HG03025 (cell line): ENCODE data around the gene PRAC2.

ENCODE experiments used
- ATAC-seq: cut with Tn5 transposase; IDR thresholded peaks from one replicate; pipeline ENCODE4 v1.9.1; 2021; ENCODE audit warnings: mild to moderate bottlenecking, moderate library complexity; ENCODE audit not compliant: unreplicated experiment, low FRiP score

PRAC2 gene

DNA sequence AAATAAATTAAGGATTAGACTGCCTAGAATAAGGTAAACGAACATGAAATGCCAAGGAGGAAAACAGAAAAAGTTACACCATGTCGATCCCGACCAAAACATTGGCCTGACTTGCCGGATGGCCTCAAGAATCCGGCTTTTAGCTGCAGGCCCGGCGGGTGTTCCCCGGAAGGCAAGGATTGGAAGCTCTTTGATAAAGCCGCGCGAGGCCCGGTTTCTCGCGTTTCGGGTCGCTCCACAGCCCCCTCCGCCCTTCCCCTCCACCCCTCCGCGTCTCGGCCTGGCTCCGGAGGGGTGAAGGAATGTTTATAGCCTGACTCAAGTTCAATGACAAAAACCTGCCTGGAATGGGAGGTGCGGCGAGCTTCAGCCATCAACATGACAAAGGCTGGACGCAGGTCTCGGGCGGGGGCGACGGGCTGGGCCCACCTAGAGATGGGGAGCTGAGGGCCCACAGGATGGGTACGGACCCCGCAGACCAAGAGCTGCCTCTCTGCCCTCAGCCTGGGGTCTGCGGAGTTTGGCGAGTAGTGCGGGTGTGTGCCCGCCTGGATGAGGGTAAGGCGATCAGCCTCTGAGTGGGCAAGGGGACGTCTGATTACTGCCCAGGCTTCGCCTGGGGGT lies 3.2 kb upstream of the PRAC2 start:
- no peak for ATAC-seq

DNA sequence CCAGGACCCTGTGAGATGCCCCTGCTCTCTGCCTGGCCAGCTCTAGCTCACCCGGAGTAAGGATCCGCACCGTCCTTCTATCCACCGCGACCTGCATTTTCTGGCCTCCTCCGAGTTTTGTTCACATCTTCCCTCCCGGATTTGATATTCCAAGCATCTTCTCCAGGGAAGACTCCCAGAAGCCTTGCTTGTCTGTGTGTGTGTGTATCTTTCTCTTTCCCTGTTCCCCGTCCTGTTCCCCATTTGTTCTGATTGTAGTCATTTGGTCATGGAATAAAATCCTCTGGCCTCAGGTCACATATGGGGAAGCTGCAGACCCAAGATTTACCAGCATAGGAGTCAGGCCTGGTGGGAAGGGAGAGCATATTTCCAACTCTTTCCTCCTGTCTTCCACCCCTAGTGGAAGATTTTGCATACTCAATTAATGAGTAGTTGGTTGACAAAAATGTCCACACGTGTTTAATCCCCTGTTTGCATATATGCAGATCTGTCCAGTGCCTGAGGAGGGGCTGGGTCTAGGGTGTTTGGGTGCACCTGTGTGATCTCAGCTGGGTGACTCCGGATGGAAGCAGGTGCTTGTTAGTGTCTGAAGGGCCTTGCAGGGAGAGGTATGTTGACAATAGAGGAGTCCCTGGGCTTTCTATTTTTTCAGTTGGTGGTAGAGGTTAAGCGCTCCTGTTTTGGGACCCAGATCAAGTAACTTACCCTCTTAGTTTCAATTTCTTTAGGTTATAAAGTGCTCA lies 2.5 kb upstream of the PRAC2 start:
- no peak for ATAC-seq

DNA sequence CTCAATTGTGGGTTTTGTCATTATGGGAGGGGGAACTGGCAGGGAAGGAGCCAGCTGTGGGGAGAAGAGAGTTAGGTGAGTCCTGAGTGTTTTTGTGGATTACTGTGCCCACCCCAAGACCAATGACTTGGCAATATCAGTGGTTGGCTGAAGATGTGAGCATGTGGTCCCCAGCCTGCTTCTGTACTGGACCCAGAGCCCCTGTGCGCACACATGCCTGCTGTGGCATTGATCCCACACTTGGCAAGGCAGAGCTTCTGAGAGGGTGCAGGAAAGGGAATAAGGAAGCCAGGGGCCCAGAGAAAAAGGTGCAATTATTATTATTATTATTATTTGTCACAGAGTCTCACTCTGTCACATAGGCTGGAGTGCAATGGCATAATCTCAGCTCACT lies 2.0 kb upstream of the PRAC2 start:
- no peak for ATAC-seq

DNA sequence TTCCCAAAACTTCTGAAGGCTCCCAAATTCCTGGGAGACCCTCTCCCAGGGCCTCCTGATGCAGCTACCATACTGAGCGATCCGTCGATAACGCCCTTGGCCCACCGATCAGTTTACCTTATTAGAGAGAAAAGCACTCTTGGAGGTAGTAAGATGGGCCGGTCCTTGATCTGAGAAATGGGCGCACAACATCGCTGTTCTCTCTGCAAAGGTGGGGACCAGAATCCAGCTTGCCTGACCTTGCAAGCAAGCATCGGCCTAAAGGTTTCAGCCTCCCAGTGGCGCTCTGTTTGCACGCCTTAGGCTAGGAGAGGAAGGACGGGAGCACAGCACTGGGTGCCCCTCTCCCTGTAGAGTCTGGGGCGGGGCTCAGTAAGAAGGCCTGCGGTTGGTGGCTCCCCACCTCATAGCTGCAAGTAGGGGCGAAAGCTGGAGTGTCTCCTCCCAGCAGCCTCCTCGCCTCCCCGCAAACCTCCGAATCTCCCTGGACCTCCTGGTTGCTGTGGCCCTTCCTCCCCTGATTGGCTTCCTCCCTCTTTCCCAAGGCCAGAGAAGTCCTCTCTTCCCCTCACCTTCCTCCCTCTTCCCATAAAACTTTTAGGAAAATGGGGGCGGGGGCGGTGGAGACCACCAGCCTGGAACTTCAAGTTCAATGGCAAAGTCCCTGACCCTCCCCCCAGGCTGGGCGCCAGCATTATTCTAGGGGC lies 631 bp upstream of the PRAC2 start, which contains the start of gene PRAC1:
Gene PRAC1, minus strand, starts transcription at position 318 of the 707 bp plus-strand sequence. Its CDS starts 126 bp downstream, at position 192.
- ATAC-seq, result no peak

DNA sequence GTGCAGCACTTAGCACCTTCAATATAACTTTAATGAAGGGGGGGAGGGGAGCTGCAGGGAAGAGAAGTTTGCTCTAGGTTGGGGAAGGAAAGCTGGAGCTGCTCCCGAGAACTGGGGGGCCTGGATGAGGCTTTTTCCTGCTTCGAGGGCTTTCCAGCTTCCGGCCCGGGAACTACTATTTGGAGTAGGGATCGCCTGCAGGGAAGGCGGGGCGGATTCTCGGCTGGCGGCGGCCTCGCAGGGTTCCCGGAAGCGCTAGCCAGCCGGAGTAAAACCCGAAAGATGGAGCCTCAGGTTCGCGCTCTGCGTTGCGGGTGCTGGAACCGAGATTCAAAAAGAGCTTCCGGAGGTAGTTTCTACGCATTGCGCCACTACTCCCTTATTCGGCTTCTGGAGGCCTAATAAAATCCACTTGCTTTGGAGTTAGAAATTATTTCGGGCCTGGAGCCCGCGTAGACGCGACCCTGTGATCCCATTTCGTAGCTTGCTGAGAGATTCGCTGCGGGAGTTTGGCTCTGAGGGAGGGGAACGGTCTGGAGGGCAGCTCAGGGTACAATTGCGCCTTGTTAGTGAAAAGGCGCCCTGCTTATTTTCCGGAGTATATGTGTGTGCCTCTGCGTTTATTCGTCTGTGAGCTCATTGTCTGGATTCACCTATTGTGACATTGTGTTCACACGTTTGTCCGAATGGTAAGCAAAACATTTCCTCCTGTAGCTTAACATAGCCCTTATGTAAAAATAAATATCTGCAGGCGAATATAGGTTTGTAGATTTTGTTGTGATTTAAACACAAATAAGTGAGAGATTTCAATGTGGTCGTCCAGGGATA lies 652 bp downstream of the PRAC2 start:
- no peak for ATAC-seq

DNA sequence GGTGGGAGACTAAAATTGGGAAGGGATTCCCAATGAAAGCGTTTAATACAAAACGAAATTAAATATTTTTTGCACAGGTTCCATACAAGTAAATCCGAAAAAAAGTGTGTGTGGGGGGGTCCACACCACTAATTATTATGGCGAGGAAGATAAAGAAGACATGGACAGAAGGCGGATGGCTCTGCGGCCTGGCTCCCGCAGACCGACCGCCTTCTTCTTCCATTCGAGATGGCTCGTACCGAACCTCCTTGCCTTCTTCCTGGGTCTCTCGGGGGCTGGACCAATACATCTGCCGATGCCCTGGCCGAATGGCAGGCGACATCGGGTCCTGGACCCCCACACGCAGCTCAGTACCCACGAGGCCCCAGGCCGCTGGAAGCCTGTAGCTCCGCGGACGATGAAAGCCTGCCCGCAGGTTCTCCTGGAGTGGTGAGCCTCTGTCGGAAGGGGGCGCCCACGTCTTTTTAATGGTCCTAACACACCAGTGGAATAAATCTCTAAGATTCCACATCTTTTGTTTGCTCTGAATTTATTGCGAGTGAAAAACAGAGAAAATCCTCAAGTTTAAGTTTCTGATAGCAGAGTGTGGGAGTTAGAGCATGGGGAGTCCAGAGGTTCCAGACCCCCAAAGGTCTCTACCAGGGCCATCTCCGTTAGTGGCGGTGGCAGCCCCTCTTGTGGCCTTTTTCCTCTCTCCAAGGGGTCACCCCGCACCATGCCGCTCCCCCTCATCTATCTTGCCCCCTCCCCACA lies 1.4 kb downstream of the PRAC2 start:
- ATAC-seq, result no peak

DNA sequence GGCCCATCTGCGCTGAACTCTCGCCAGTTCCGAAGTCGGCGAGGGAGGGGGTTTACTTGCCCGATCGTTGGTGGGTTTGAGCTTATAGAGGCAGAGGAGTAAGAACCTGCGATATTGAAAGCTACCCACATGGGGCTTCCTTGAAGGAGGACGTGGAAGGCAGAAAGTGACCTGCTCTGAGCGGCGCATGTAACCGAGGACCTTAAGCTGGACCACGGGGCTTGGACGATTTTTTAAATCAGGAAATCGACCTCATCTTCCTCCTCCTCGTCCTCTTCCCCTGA lies 2.0 kb downstream of the PRAC2 start:
- ATAC-seq, result no peak

DNA sequence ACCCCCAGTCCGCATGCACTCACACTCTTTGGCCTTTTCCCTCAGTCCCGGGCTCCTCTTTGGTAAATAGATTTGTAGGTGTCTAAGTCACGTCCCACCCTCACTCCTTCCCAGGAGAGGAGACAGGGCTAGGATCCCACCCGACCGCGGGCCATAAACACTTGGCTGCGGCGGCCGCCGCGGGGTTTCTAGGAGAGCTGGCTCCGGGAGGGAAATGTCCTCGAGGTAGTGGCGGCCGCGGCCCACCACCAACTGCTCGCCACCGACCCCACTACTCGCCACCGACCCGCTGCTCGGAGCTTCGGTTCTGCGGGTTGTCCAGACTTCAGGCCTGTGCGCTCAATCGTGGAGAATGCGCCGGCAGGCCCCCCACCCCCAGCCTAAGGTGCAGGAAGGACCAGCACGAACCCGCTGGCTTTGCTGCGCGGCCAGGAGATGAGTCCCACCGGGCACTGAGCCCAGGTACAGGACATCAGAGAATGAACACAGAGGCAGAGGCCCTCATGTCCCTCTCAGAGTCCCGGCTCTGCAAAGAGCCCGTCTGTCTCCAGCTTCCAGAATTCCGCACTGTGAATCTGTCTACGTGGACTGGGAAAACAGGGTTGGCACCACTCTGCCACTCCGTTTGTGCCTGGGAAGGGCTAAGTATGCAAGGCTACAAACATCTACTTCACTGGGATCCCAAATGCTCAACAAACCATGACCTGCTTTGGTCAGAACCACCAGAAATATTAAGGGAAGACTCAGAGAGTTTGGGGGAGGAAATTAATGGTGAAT lies 2.5 kb downstream of the PRAC2 start:
- ATAC-seq, result no peak

DNA sequence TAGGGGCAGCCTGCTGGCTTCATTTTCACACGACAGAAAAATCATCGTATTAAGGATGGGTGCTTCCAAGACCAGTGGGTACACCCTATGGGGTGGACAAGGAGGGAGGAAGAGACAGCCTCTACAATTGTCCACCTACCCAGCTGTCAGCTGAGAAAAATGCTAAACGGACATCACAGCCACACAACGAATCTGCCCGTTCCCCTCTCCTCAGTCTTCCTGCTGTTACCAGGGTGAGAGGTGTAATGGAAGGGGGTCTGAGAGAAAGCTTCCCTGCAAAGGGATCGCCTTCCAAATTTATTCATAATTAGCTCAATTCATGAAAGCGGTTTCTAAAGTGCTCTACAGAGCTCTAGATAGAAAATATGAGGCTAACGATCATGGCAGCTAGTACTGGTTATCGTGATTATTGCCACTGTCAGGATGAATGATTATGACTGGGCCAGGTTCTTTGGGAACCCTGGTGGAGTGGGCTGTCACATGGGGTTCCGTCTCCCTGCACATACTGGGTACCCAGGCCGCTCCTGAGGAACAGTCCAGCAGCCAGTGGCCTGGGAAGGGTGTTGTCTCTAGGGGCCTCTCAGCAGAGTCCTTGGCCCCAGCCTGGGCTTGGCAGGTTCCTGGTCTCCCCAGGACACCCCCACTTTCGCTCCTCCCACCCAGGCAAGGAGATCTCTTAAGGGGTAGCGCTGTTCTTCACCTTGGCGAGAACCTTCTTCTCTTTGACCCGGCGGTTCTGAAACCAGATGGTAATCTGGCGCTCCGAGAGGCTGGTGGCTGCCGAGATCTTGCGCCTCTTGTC lies 3.3 kb downstream of the PRAC2 start:
- no peak for ATAC-seq

DNA sequence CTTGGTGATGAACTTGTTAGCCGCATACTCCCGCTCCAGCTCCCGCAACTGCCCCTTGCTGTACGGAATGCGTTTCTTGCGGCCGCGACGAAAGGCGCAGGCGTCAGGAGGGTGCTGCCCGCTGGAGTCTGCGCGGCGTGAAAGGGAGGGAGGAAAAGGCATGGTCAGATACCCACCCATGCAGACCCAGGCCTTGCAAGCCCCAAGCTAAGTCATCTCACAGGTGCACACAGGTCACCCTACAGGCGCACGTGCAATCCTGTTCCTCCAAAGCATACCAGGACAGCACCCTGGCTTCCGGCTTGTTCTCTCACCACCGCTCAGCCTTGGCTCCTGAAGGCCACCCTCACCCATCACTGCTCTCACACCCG lies 3.9 kb downstream of the PRAC2 start:
- no peak for ATAC-seq

DNA sequence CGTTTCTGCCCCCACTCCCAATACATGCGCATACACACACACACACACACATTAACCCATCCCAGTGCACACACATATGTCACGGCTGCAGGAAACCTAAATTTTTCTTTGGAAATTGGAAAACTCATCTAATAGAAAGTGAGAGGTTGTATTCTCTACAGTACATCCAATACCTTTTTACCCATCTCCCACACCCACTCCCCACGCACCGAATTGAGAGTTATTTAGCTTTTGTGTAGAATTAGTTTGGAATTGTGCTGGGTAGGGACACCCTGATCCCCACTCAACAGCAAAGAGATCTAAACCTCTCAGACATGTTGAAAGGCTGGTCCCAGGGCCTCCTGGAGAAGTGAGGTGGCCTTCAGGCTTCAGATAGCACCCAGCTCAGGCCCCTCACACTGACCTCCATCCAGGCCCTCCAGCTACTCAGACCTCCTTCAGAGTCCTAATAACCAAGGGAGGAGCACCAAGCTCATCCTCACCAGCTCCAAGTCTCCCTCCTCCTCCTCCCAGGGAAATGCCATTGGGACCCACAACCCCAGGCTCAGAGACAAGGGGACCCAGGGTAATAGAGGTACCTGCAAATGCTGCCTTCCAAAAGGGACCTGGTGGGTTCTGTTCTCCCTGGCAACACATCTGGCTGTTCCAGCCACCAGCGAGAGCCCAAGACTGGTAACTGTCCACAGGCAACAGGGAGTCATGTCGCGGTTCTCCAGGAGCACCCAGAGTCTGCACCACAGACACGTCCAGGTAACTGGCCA lies 4.6 kb downstream of the PRAC2 start:
- ATAC-seq, result no peak

DNA sequence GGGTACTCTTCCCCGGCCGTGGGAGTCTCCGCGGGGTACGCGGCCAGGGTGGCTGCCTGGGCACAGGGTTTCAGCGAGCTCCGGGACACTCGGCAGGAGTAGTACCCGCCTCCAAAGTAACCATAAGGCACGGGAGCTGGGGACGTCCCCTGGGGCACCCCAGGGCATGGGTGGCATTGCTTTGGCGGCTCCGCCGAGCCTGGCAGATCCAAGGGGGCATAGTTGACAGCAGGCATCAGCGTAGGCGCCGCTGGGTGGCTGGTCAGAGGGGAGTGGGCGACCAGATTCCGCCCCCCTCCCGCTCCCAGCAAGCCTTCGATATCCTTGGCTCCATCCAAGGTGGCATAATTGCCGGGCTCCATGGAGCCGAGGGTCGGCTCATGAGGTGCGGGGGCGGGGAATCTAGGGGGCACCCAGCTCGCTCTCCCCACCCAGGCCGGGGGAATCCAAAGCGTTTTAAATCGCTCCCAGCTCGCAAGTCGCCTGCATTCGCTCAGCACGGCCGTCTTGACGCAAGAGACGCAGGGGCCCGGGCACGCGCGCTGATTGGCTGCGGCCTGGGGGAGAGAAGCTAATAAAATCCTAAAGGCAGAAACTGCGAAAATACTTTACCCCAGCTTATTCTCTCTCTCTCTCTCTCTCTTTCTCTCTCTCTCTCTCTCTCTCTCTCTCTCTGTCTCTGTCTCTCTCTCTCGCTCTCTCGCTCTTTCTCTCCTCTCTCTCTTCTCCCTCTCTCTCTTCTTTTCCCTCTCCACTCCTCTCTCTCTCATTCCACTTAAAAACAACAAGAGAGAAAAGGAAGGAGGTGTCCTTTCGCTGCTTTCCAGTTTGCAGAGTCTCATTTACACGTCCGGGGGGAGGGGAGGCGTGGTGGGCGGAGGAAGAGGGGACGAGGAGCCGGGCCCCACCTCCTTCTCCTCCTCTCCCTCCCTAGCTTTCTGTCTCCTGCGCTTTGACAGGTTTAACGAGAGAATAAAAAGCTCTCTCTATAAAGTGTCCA lies 5.5 kb downstream of the PRAC2 start, which contains the start of gene HOXB13:
Gene HOXB13, minus strand, starts transcription at position 519 of the 1,000 bp plus-strand sequence. Its CDS starts 157 bp downstream, at position 362.
- ATAC-seq, result no peak

DNA sequence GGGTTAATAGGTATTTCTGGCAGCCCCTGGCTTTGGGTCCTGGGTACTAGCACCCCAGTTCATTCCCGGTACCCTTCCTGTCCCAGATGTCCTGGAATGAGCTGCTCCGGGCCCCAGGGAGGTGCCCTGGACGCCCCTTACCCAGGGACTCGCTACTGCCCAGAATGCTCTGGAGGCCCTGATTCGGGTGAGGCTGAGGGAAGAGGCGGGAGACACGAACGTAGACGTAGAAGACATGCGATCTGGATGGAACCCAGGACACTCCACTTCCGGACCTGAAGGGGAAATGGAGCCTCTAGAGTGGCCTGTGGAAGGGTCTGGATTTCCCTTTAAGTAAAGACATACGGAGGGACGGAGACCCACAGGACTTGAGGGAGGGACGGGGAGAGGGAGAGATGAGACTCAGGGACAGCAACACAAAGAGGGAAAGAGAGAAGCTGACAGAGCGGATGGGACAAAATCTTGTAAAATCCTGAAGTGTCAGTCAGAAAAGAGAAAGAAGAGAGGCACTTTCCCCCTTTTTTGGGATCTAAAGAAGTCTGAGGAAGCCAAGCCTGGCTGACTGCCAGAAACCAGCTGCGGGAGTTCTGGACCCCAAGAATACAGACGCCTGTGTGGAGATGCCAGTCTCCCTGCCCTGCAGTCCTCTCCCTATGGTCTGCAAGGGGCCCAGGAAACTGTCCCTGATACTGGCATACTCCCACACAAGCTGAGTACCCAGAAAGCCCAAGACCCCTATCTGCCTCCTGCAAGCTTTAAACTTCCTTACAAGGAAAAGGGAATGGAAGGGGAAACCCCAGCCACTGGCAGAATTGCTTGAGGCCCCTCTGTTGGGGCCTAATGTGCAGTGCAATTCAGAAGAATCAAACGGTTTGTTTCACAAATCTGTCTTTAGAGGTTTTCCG lies 6.6 kb downstream of the PRAC2 start:
- no peak for ATAC-seq

DNA sequence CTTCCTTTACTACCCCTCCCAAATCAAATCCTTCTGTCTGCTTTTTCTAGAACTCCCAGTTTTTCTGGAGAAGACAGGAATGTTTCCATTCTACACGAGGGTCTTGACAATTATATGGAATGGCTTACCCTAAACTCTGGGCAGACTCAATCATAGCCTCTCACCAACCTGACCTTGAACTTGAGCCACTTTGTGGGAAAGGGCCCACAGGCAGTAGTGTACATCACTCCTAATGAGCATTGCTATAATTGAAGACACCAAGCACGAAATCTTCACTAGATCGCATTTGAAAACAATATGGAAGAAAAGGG lies 7.2 kb downstream of the PRAC2 start:
- no peak for ATAC-seq

DNA sequence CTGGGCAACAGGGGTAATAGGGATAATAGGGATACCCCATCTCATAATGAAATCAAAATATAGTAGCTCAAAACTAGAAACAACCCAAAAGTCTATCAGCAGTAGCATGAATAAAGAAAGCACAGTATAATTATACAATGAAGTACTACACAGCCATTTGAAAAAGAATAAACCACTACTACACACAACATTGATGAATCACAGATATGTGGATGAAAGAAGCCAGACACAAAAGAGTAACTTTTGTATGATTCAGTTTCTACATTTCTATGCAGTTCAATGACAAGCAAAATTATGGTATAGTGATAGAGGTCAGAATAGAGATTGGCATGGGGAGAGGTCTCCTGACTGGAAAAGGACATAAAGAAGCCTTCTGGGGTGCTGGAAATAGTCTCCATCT lies 8.4 kb downstream of the PRAC2 start:
- no peak for ATAC-seq
